SK-N-MC (cell line): Measurements from ENCODE around the gene COL8A2.

ENCODE experiments used
- EZH2 ChIP-seq: fragments of 200-600 bp; sonication (generic); IDR thresholded peaks from one replicate; pipeline ENCODE4 v1.6.1; 2017; ENCODE audit warnings: antibody characterized with exemption
- POLR2AphosphoS5 ChIP-seq: IDR thresholded peaks from 2 replicates; pipeline ENCODE4 v1.6.1; 2012; ENCODE audit warnings: mild to moderate bottlenecking, low read depth, low read length, borderline replicate concordance

GRCh38 chr1:36067871-36068270, 57.2 kb downstream of the COL8A2 start:
- TF ChIP-seq POLR2AphosphoS5 = no peak
- TF ChIP-seq EZH2 = no peak
